Caco-2 (cell line): ENCODE measurements around the gene BCAN. TPM values are rescaled to one million over a fixed set of nuclear protein-coding genes. Genes with fewer than 3 reads are reported as not detected.
A peak's percentile ranks its signal among the peaks of the same experiment; 100 is the strongest.

Experiments used
- BruUV-seq: library from RNA; stranded (reverse); fragments of 400-500 nt; replicated peaks from 2 replicates; lab custom pipeline; 2021; lab: Mats Ljungman, UMichigan
- CTCF ChIA-PET: fragments of 300-600 bp; sonication (Branson Sonifier 250); formaldehyde crosslinking; loops from one replicate; lab custom pipeline; 2022; ENCODE audit warnings: antibody characterized with exemption; lab: Charles Lee
- POLR2A ChIA-PET: fragments of 300-600 bp; sonication (Branson Sonifier 250); formaldehyde crosslinking; loops from one replicate; lab custom pipeline; 2022; ENCODE audit warnings: antibody characterized with exemption; lab: Charles Lee
- DNase-seq, 2 experiments: peaks; one replicate each; pipeline versions ENCODE4 v3.0.0 to v3.0.0-alpha.2; 2020 to 2022
- H3K27me3 ChIP-seq: replicated peaks from 2 replicates; pipeline ENCODE4 v1.6.0; 2011; ENCODE audit warnings: low read length; ENCODE audit not compliant: control insufficient read depth, insufficient read depth
- H3K36me3 ChIP-seq: 2 replicates; pipeline ENCODE4 v1.5.1; 2011; ENCODE audit warnings: low read length; ENCODE audit not compliant: control insufficient read depth, insufficient read depth
- H3K4me1 ChIP-seq: fragments of 250-450 bp; sonication (Bioruptor Pico); 2 replicates; pipeline ENCODE4 v1.5.1; 2020; ENCODE audit warnings: mild to moderate bottlenecking
- H3K4me3 ChIP-seq: 2 replicates; pipeline ENCODE4 v1.5.1; 2011; ENCODE audit warnings: low read depth, mild to moderate bottlenecking, control low read depth, low read length
- H3K9me3 ChIP-seq: fragments of 250-450 bp; sonication (Bioruptor Pico); 2 replicates; pipeline ENCODE4 v1.5.1; 2020; ENCODE audit warnings: mild to moderate bottlenecking, moderate library complexity
- H3K27ac Mint-ChIP-seq: one replicate; pipeline ENCODE4 v1.8.0; 2022; ENCODE audit warnings: mixed read lengths; ENCODE audit not compliant: unreplicated experiment
- H3K27me3 Mint-ChIP-seq: one replicate; pipeline ENCODE4 v1.8.0; 2022; ENCODE audit warnings: mixed read lengths; ENCODE audit not compliant: insufficient read depth, unreplicated experiment
- H3K36me3 Mint-ChIP-seq: one replicate; pipeline ENCODE4 v1.8.0; 2022; ENCODE audit warnings: mild to moderate bottlenecking, mixed read lengths; ENCODE audit not compliant: insufficient read depth, unreplicated experiment
- H3K4me1 Mint-ChIP-seq: one replicate; pipeline ENCODE4 v1.8.0; 2022; ENCODE audit warnings: low read depth, mixed read lengths; ENCODE audit not compliant: unreplicated experiment
- H3K4me3 Mint-ChIP-seq: one replicate; pipeline ENCODE4 v1.8.0; 2022; ENCODE audit warnings: mild to moderate bottlenecking, moderate library complexity, mixed read lengths; ENCODE audit not compliant: unreplicated experiment
- H3K9me3 Mint-ChIP-seq: one replicate; pipeline ENCODE4 v1.8.0; 2022; ENCODE audit warnings: mixed read lengths; ENCODE audit not compliant: unreplicated experiment
- CTCF ChIP-seq, 2 experiments: fragments of 200-600 bp in 1 of 2; IDR thresholded peaks; 1 replicate in 1 of 2; 2 replicates in 1 of 2; pipeline versions ENCODE4 v1.5.1 to v1.8.0; 2011 to 2022; ENCODE audit warnings: antibody characterized with exemption in 1 of 2, control low read depth in 1 of 2, inconsistent platforms in 1 of 2, low read depth in 1 of 2, low read length in 1 of 2, mild to moderate bottlenecking in 1 of 2, moderate library complexity in 1 of 2; ENCODE audit not compliant: insufficient read depth in 1 of 2, severe bottlenecking in 1 of 2, unreplicated experiment in 1 of 2
- intact Hi-C: fragments of 100-400 bp; cut with micrococcal nuclease; formaldehyde crosslinking; loops from one replicate; pipeline ENCODE4 v1.10.0; 2022; ENCODE audit not compliant: unreplicated experiment
- total RNA-seq: library from RNA; stranded (reverse); gene quantifications from 2 replicates; pipeline ENCODE4 v1.2.3, GENCODE V29; 2022

The BCAN gene
- total RNA-seq, 1 experiment from 2014 or later, result not detected

GRCh38 chr1:156704930-156705320 lies 63.0 kb downstream of the BCAN start:
- H3K4me1 ChIP-seq, result peaks cover 7% of the 10 kb centered on the region
- peaks cover 1% of the 10 kb centered on the region for H3K36me3 ChIP-seq
- H3K9me3 ChIP-seq, result no peaks in the 10 kb centered on the region
- Mint-ChIP-seq H3K4me3 (peak overlapping the region; percentile 90), H3K4me1 (peaks cover 16% of the 10 kb centered on the region), H3K27me3 (no peaks in the 10 kb centered on the region), H3K36me3 (peaks cover 9% of the 10 kb centered on the region), H3K27ac (no peak overlapping the region), H3K9me3 (no peaks in the 10 kb centered on the region)
- TF ChIP-seq CTCF (IDR thresholded peaks at IDR 0.05; ENCODE audit: insufficient read depth in 1 of 2, low read depth in 1 of 2, low read length in 1 of 2, severe bottlenecking in 1 of 2, unreplicated experiment in 1 of 2), result no peak
- no peaks in the 10 kb centered on the region for H3K27me3 ChIP-seq
- BruUV-seq, result TSS peak; percentile 69
- POLR2A ChIA-PET, result interaction anchor here (1.0 to 2.8 kb wide), 2 partner anchors 15 to 28 kb away, joined by 3 to 19 read pairs; partner anchors contain the start of gene NES
- intact Hi-C loops, result no loop called here
- peak overlapping the region; percentile 53 for H3K4me3 ChIP-seq
- CTCF ChIA-PET, result interaction anchor here (0.5 to 7.3 kb wide), 7 partner anchors 12 to 44 kb away, joined by 3 to 190 read pairs (median 20); partner anchors contain the start of genes ISG20L2, METTL25B and NES
- peak in 1 of 2 experiments; percentile 32 for DNase-seq

- DNase-seq, result peak; percentile 62 to 70
- H3K4me1 ChIP-seq, result peaks cover 7% of the 10 kb centered on the region
- ChIA-PET POLR2A (interaction anchor here (0.6 to 2.8 kb wide), 4 partner anchors 16 to 341 kb away, joined by 3 to 19 read pairs (median 10); partner anchors contain the start of genes ISG20L2, METTL25B and NES), CTCF (interaction anchor here (0.5 to 7.3 kb wide), 14 partner anchors 11 to 685 kb away, joined by 3 to 190 read pairs (median 5); partner anchors contain the start of genes ISG20L2, METTL25B and NES)
- peaks cover 16% of the 10 kb centered on the region for H3K4me1 Mint-ChIP-seq
- H3K36me3 ChIP-seq, result no peaks in the 10 kb centered on the region; the same call in 1 of the 2 replicates
- intact Hi-C loops, result no loop called here
- H3K9me3 ChIP-seq, result no peaks in the 10 kb centered on the region
- no peaks in the 10 kb centered on the region for H3K9me3 Mint-ChIP-seq
- no peaks in the 10 kb centered on the region for H3K27me3 ChIP-seq
- peak within 1 kb of the TSS; percentile 86 for H3K27ac Mint-ChIP-seq
- H3K36me3 Mint-ChIP-seq, result peaks cover 9% of the 10 kb centered on the region
- no TSS peak for BruUV-seq
- no peaks in the 10 kb centered on the region for H3K27me3 Mint-ChIP-seq
- H3K4me3 ChIP-seq, result peak within 1 kb of the TSS; percentile 53
- H3K4me3 Mint-ChIP-seq, result peak within 1 kb of the TSS; percentile 90
- TF ChIP-seq CTCF (IDR thresholded peaks at IDR 0.05; ENCODE audit: insufficient read depth in 1 of 2, low read depth in 1 of 2, low read length in 1 of 2, severe bottlenecking in 1 of 2, unreplicated experiment in 1 of 2), result no peak
Measured at GRCh38 chr1:156705321-156705917, 63.5 kb downstream of the BCAN start, which contains the start of gene CRABP2. CRABP2 (minus strand) TSS chr1:156705583; CDS start chr1:156705446, 137 bp downstream.

GRCh38 chr1:156705918-156706656 lies 64.2 kb downstream of the BCAN start:
- H3K9me3 Mint-ChIP-seq, result no peaks in the 10 kb centered on the region
- H3K36me3 Mint-ChIP-seq, result peaks cover 9% of the 10 kb centered on the region
- BruUV-seq, result no TSS peak
- H3K27ac Mint-ChIP-seq, result peak overlapping the region; percentile 86
- peaks cover 16% of the 10 kb centered on the region for H3K4me1 Mint-ChIP-seq
- peak overlapping the region; percentile 53 for H3K4me3 ChIP-seq
- peak overlapping the region; percentile 90 for H3K4me3 Mint-ChIP-seq
- TF ChIP-seq CTCF (IDR thresholded peaks at IDR 0.05; ENCODE audit: insufficient read depth in 1 of 2, low read depth in 1 of 2, low read length in 1 of 2, severe bottlenecking in 1 of 2, unreplicated experiment in 1 of 2), result peak; percentile 73 to 87
- no peaks in the 10 kb centered on the region for H3K36me3 ChIP-seq
- intact Hi-C loops, result loop anchor here (1.0 kb wide), 2 partner anchors 17 to 19 kb away; no protein-coding TSS in a partner anchor
- H3K9me3 ChIP-seq, result no peaks in the 10 kb centered on the region
- H3K4me1 ChIP-seq, result peaks cover 7% of the 10 kb centered on the region
- DNase-seq, result peak; percentile 79 to 83
- CTCF ChIA-PET, result interaction anchor here (0.5 to 7.3 kb wide), 22 partner anchors 10 to 685 kb away, joined by 3 to 190 read pairs (median 6); partner anchors contain the start of genes HDGF, ISG20L2, METTL25B and NES
- H3K27me3 ChIP-seq, result no peaks in the 10 kb centered on the region
- POLR2A ChIA-PET, result interaction anchor here (0.6 to 2.8 kb wide), 6 partner anchors 16 to 340 kb away, joined by 3 to 19 read pairs (median 4); partner anchors contain the start of genes HDGF, ISG20L2, METTL25B and MRPL24
- no peaks in the 10 kb centered on the region for H3K27me3 Mint-ChIP-seq
